Breast epithelium (tissue), 3 donors: ENCODE results near the gene CBY2.

Source experiments
- CTCF ChIP-seq, 3 donors: fragments of 450-650 bp; IDR thresholded peaks; one replicate each; pipeline ENCODE4 v1.5.1; 2016 to 2017; ENCODE audit warnings: antibody characterized with exemption in 3 of 3, mild to moderate bottlenecking in 3 of 3, moderate library complexity in 3 of 3
- POLR2A ChIP-seq: fragments of 450-650 bp; IDR thresholded peaks from one replicate; pipeline ENCODE4 v1.6.1; 2016; ENCODE audit warnings: antibody characterized with exemption, mild to moderate bottlenecking, moderate library complexity
- POLR2AphosphoS5 ChIP-seq, 3 donors: sonication (generic); formaldehyde crosslinking; IDR thresholded peaks; one replicate each; pipeline ENCODE4 v1.6.1; 2017; ENCODE audit warnings: antibody characterized with exemption in 3 of 3

- TF ChIP-seq CTCF (IDR thresholded peaks at IDR 0.05), result no peak
- no peak for TF ChIP-seq POLR2A
- no peak for TF ChIP-seq POLR2AphosphoS5 (IDR thresholded peaks at IDR 0.05)
Observed at GRCh38 chr13:45718992-45719391, 16.9 kb downstream of the CBY2 start.
